Gastroesophageal sphincter (tissue), 3 donors: ENCODE results near the gene KIF13A.

Experiments used
- EP300 ChIP-seq: sonication (generic); formaldehyde crosslinking; IDR thresholded peaks from one replicate; pipeline ENCODE4 v1.6.1; 2017; ENCODE audit warnings: antibody characterized with exemption, mild to moderate bottlenecking
- POLR2A ChIP-seq, 2 donors: fragments of 450-650 bp; IDR thresholded peaks; one replicate each; pipeline ENCODE4 v1.6.1; 2017; ENCODE audit warnings: antibody characterized with exemption in 2 of 2, mild to moderate bottlenecking in 2 of 2, moderate library complexity in 1 of 2
- POLR2AphosphoS5 ChIP-seq: sonication (generic); formaldehyde crosslinking; IDR thresholded peaks from one replicate; pipeline ENCODE4 v1.6.1; 2017; ENCODE audit warnings: antibody characterized with exemption
- TF ChIP-seq, protein P1 (sequence below), 4 experiments: fragments of 200-600 bp in 2 of 4; fragments of 450-650 bp in 2 of 4; sonication (generic) in 1 of 4; IDR thresholded peaks; one replicate each; pipeline ENCODE4 v1.5.1; 2017 to 2019; ENCODE audit warnings: antibody characterized with exemption in 4 of 4, mild to moderate bottlenecking in 2 of 4, moderate library complexity in 2 of 4

DNA sequence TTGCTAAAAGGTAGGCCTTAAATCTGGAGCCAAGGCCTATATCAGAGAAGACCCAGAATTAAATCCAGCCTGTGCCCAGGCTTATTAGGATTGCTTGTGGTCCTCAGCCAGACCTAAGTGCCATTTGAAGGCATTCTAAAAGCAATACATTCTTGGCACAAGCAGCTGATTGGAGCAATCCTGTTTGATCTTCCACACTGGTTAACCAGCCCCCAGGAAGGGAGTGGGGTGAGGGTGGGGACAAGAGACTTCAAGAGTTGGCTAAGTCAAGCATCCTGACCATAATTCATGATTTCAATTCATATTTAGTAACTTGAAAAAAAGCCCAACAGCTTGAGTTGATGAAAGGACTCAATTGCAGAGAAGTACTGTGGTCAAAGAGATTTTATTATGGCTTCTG is 128.9 kb downstream of the KIF13A start:
- TF ChIP-seq, protein P1, sequence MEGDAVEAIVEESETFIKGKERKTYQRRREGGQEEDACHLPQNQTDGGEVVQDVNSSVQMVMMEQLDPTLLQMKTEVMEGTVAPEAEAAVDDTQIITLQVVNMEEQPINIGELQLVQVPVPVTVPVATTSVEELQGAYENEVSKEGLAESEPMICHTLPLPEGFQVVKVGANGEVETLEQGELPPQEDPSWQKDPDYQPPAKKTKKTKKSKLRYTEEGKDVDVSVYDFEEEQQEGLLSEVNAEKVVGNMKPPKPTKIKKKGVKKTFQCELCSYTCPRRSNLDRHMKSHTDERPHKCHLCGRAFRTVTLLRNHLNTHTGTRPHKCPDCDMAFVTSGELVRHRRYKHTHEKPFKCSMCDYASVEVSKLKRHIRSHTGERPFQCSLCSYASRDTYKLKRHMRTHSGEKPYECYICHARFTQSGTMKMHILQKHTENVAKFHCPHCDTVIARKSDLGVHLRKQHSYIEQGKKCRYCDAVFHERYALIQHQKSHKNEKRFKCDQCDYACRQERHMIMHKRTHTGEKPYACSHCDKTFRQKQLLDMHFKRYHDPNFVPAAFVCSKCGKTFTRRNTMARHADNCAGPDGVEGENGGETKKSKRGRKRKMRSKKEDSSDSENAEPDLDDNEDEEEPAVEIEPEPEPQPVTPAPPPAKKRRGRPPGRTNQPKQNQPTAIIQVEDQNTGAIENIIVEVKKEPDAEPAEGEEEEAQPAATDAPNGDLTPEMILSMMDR (IDR thresholded peaks at IDR 0.05) = no peak
- TF ChIP-seq POLR2A (IDR thresholded peaks at IDR 0.05) (no peak), EP300 (no peak), POLR2AphosphoS5 (no peak)
